HepG2 (cell line): ENCODE results near the gene HSF2BP. TPM values are rescaled to one million over a fixed set of nuclear protein-coding genes. Genes with fewer than 3 reads are reported as not detected.

ENCODE experiments used
- ASH2L ChIP-seq: fragments of 300-600, 200-600 bp; sonication (generic); IDR thresholded peaks from 2 replicates; pipeline ENCODE4 v1.7.0; 2017; ENCODE audit warnings: low read depth, mild to moderate bottlenecking, moderate library complexity, mixed read lengths, low read length; ENCODE audit not compliant: insufficient read length
- FOXM1 ChIP-seq: sonication (generic); formaldehyde crosslinking; IDR thresholded peaks from 2 replicates; pipeline ENCODE4 v1.5.0; 2020; ENCODE audit warnings: missing genetic modification reagents
- HIC2 ChIP-seq: sonication (generic); formaldehyde crosslinking; IDR thresholded peaks from 2 replicates; pipeline ENCODE4 v1.9.0; 2022; ENCODE audit warnings: low read depth, missing genetic modification reagents
- HNRNPL ChIP-seq: fragments of 200-400 bp; formaldehyde crosslinking; IDR thresholded peaks from 2 replicates; pipeline ENCODE4 v1.6.1; 2017; ENCODE audit warnings: mild to moderate bottlenecking, low read depth, low read length
- KDM5B ChIP-seq: sonication (generic); formaldehyde crosslinking; IDR thresholded peaks from 2 replicates; pipeline ENCODE4 v1.4.0; 2020; ENCODE audit warnings: missing genetic modification reagents, mild to moderate bottlenecking, borderline replicate concordance
- MATR3 ChIP-seq: sonication (generic); formaldehyde crosslinking; IDR thresholded peaks from 2 replicates; pipeline ENCODE4 v1.4.0; 2020; ENCODE audit warnings: missing genetic modification reagents
- NCOA1 ChIP-seq: sonication (generic); formaldehyde crosslinking; IDR thresholded peaks from 2 replicates; pipeline ENCODE4 v1.9.0; 2021; ENCODE audit warnings: missing genetic modification reagents
- NRL ChIP-seq: sonication (generic); formaldehyde crosslinking; IDR thresholded peaks from 2 replicates; pipeline ENCODE4 v1.5.0; 2020; ENCODE audit warnings: missing genetic modification reagents, mild to moderate bottlenecking, moderate library complexity, borderline replicate concordance
- PHF21A ChIP-seq: sonication (generic); formaldehyde crosslinking; IDR thresholded peaks from 2 replicates; pipeline ENCODE4 v1.5.0; 2020; ENCODE audit warnings: mild to moderate bottlenecking, missing genetic modification reagents
- SPEN ChIP-seq: sonication (generic); formaldehyde crosslinking; IDR thresholded peaks from 2 replicates; pipeline ENCODE4 v1.5.1; 2020; ENCODE audit warnings: low read depth, mild to moderate bottlenecking, missing genetic modification reagents
- UBTF ChIP-seq: sonication (generic); formaldehyde crosslinking; IDR thresholded peaks from 2 replicates; pipeline ENCODE4 v1.4.0; 2020; ENCODE audit warnings: mild to moderate bottlenecking, missing genetic modification reagents
- YY1 ChIP-seq: IDR thresholded peaks from 2 replicates; pipeline ENCODE4 v1.6.1; 2011; ENCODE audit warnings: low read length, low read depth, moderate library complexity, mild to moderate bottlenecking; ENCODE audit not compliant: insufficient read depth, insufficient replicate concordance
- ZBED4 ChIP-seq: sonication (generic); formaldehyde crosslinking; IDR thresholded peaks from 2 replicates; pipeline ENCODE4 v1.4.0; 2020; ENCODE audit warnings: missing genetic modification reagents, borderline replicate concordance
- ZFP91 ChIP-seq: sonication (generic); formaldehyde crosslinking; IDR thresholded peaks from 2 replicates; pipeline ENCODE4 v1.9.0; 2022; ENCODE audit warnings: missing genetic modification reagents, mild to moderate bottlenecking, borderline replicate concordance
- ZNF576 ChIP-seq: sonication (generic); formaldehyde crosslinking; IDR thresholded peaks from 2 replicates; pipeline ENCODE4 v1.4.0; 2020; ENCODE audit warnings: mild to moderate bottlenecking, missing genetic modification reagents
- ZNF660 ChIP-seq: sonication (generic); formaldehyde crosslinking; IDR thresholded peaks from 2 replicates; pipeline ENCODE4 v1.5.1; 2020; ENCODE audit warnings: mild to moderate bottlenecking, low read depth, missing genetic modification reagents, borderline replicate concordance
- polyA plus RNA-seq, 8 experiments: library from polyadenylated mRNA; depleted of rRNA in 3 of 8; stranded (reverse) in 7 of 8; unstranded in 1 of 8; fragments of >200 nt; fragmentation: Illumina TruSeq in 4 of 8; extraction: Trizol in 4 of 8; gene quantifications; 2 replicates each; pipeline versions ENCODE4 v1.2.1 to v1.2.3, GENCODE V29; 2011 to 2016; ENCODE audit warnings: low read depth in 4 of 8, missing spikeins in 1 of 8, mixed read lengths in 1 of 8; ENCODE audit not compliant: insufficient read depth in 1 of 8
- total RNA-seq, 5 experiments: library from RNA; depleted of rRNA; stranded (reverse); fragments of >200 nt; fragmentation: Illumina TruSeq; extraction: Trizol; gene quantifications; 2 replicates each; pipeline ENCODE4 v1.2.3, GENCODE V29; 2016; ENCODE audit warnings: low read depth in 1 of 5

The HSF2BP gene
- total and polyA plus RNA-seq, 2 of the 13 experiments (the other 11 are each of a cell fraction or from before 2014, with no cell fraction given): 0.67 to 2.2 TPM

- TF ChIP-seq NCOA1 (CRISPR knock-in tag) (no peak), ZFP91 (peak; percentile 74; the same call in 1 of the 2 replicates), ZNF660 (CRISPR knock-in tag) (no peak), UBTF (0 out of 2 replicates have a peak, but pooled peaks have one; percentile 30), KDM5B (CRISPR knock-in tag) (0 out of 2 replicates have a peak, but pooled peaks have one; percentile 28), YY1 (peak; percentile 13), NRL (CRISPR knock-in tag) (peak; percentile 80), ZBED4 (CRISPR knock-in tag) (0 out of 2 replicates have a peak, but pooled peaks have one; percentile 50), ASH2L (peak; percentile 48), ZNF576 (CRISPR knock-in tag) (no peak), SPEN (CRISPR knock-in tag) (peak; percentile 29), MATR3 (CRISPR knock-in tag) (no peak), HIC2 (CRISPR knock-in tag) (no peak; the same call in 1 of the 2 replicates), PHF21A (peak; percentile 49; the same call in 1 of the 2 replicates), HNRNPL (0 out of 2 replicates have a peak, but pooled peaks have one; percentile 53), FOXM1 (CRISPR knock-in tag) (no peak)
These were observed 44.0 kb upstream of the HSF2BP start (continued) for GRCh38 chr21:43703035-43703880.
